IgD-negative memory B cell (primary cell): ENCODE measurements around the gene KRT74. TPM values are rescaled to one million over a fixed set of nuclear protein-coding genes. Genes with fewer than 3 reads are reported as not detected.
A peak's percentile ranks its signal among the peaks of the same experiment; 100 is the strongest.

Source experiments
- H3K27ac Mint-ChIP-seq, 3 donors: one replicate each; pipeline ENCODE4 v1.8.0; 2020 to 2022; ENCODE audit warnings: mild to moderate bottlenecking in 3 of 3, mixed read lengths in 3 of 3, moderate library complexity in 1 of 3
- H3K27me3 Mint-ChIP-seq: one replicate; pipeline ENCODE4 v1.8.0; 2021; ENCODE audit warnings: mixed read lengths
- H3K36me3 Mint-ChIP-seq: one replicate; pipeline ENCODE4 v1.8.0; 2020; ENCODE audit warnings: mild to moderate bottlenecking, mixed read lengths
- H3K4me1 Mint-ChIP-seq, 3 donors: one replicate each; pipeline ENCODE4 v1.8.0; 2020 to 2022; ENCODE audit warnings: mixed read lengths in 3 of 3, mild to moderate bottlenecking in 1 of 3
- H3K4me3 Mint-ChIP-seq, 4 donors: one replicate each; pipeline ENCODE4 v1.8.0; 2020 to 2022; ENCODE audit warnings: mild to moderate bottlenecking in 4 of 4, mixed read lengths in 4 of 4, moderate library complexity in 3 of 4
- H3K9me3 Mint-ChIP-seq, 3 donors: one replicate each; pipeline ENCODE4 v1.8.0; 2020 to 2021; ENCODE audit warnings: mixed read lengths in 3 of 3, mild to moderate bottlenecking in 1 of 3
- polyA plus RNA-seq: library from polyadenylated mRNA; unstranded; fragments of 300-500 nt; fragmentation: Illumina TruSeq; gene quantifications from one replicate; pipeline ENCODE4 v1.2.3, GENCODE V29; 2021

KRT74 gene
- polyA plus RNA-seq, 1 donor from 2014 or later, result not detected

GRCh38 chr12:52570511-52570910 is 3.1 kb downstream of the KRT74 start:
- peaks cover 18% of the 10 kb centered on the region for H3K27me3 Mint-ChIP-seq
- H3K4me3 Mint-ChIP-seq, result no peak overlapping the region
- no peak overlapping the region for H3K27ac Mint-ChIP-seq
- H3K36me3 Mint-ChIP-seq, result no peaks in the 10 kb centered on the region
- no peaks in the 10 kb centered on the region for H3K9me3 Mint-ChIP-seq
- H3K4me1 Mint-ChIP-seq, result peaks cover 0 to 3% (median 1%) of the 10 kb centered on the region in 3 donors

GRCh38 chr12:52568111-52568510 is 5.5 kb downstream of the KRT74 start:
- Mint-ChIP-seq H3K27ac (no peak overlapping the region), H3K4me1 (peaks cover 0 to 3% (median 0%) of the 10 kb centered on the region in 3 donors), H3K4me3 (no peak overlapping the region), H3K36me3 (no peaks in the 10 kb centered on the region), H3K27me3 (peaks cover 25% of the 10 kb centered on the region), H3K9me3 (no peaks in the 10 kb centered on the region)

GRCh38 chr12:52566847-52567291 is 6.8 kb downstream of the KRT74 start:
- H3K9me3 Mint-ChIP-seq, result no peaks in the 10 kb centered on the region
- no peaks in the 10 kb centered on the region for H3K36me3 Mint-ChIP-seq
- H3K27me3 Mint-ChIP-seq, result peaks cover 23% of the 10 kb centered on the region
- no peak overlapping the region for H3K4me3 Mint-ChIP-seq
- peak overlapping the region in 1 of 3 donors; percentile 73 for H3K27ac Mint-ChIP-seq
- peaks cover 0 to 3% (median 0%) of the 10 kb centered on the region in 3 donors for H3K4me1 Mint-ChIP-seq

- H3K9me3 Mint-ChIP-seq, result peaks cover 0 to 3% (median 0%) of the 10 kb centered on the region in 3 donors
- H3K27ac Mint-ChIP-seq, result no peak overlapping the region
- H3K4me3 Mint-ChIP-seq, result no peak overlapping the region
- peaks cover 28% of the 10 kb centered on the region for H3K27me3 Mint-ChIP-seq
- no peaks in the 10 kb centered on the region for H3K36me3 Mint-ChIP-seq
- H3K4me1 Mint-ChIP-seq, result peaks cover 0 to 3% (median 0%) of the 10 kb centered on the region in 3 donors
Measured at GRCh38 chr12:52564582-52564981, 9.1 kb downstream of the KRT74 start.

GRCh38 chr12:52561880-52562449 is 11.7 kb downstream of the KRT74 start:
- Mint-ChIP-seq H3K27me3 (peaks cover 24% of the 10 kb centered on the region), H3K27ac (no peak overlapping the region), H3K4me1 (peaks cover 0 to 2% (median 0%) of the 10 kb centered on the region in 3 donors)

GRCh38 chr12:52559979-52560378 is 13.7 kb downstream of the KRT74 start:
- no peaks in the 10 kb centered on the region for H3K4me1 Mint-ChIP-seq
- H3K36me3 Mint-ChIP-seq, result no peaks in the 10 kb centered on the region
- H3K27ac Mint-ChIP-seq, result no peak overlapping the region
- peaks cover 0 to 3% (median 0%) of the 10 kb centered on the region in 3 donors for H3K9me3 Mint-ChIP-seq
- no peak overlapping the region for H3K4me3 Mint-ChIP-seq
- H3K27me3 Mint-ChIP-seq, result peaks cover 20% of the 10 kb centered on the region

More at GRCh38 chr12:52561880-52562449, 11.7 kb downstream of the KRT74 start:
- peaks cover 0 to 3% (median 0%) of the 10 kb centered on the region in 3 donors for H3K9me3 Mint-ChIP-seq
- no peaks in the 10 kb centered on the region for H3K36me3 Mint-ChIP-seq
- H3K4me3 Mint-ChIP-seq, result no peak overlapping the region

- no peaks in the 10 kb centered on the region for H3K36me3 Mint-ChIP-seq
- H3K4me3 Mint-ChIP-seq, result peak overlapping the region in 1 of 4 donors; percentile 41
- H3K27ac Mint-ChIP-seq, result no peak overlapping the region
- H3K9me3 Mint-ChIP-seq, result peaks cover 0 to 3% (median 0%) of the 10 kb centered on the region in 3 donors
- peaks cover 21% of the 10 kb centered on the region for H3K27me3 Mint-ChIP-seq
- no peaks in the 10 kb centered on the region for H3K4me1 Mint-ChIP-seq
Measured at GRCh38 chr12:52558781-52559445, 14.7 kb downstream of the KRT74 start.

GRCh38 chr12:52557476-52557875 is 16.2 kb downstream of the KRT74 start:
- Mint-ChIP-seq H3K27me3 (peaks cover 20% of the 10 kb centered on the region), H3K4me1 (no peaks in the 10 kb centered on the region), H3K27ac (no peak overlapping the region), H3K4me3 (no peak overlapping the region), H3K36me3 (no peaks in the 10 kb centered on the region), H3K9me3 (peaks cover 0 to 3% (median 0%) of the 10 kb centered on the region in 3 donors)

GRCh38 chr12:52555577-52555976 is 18.1 kb downstream of the KRT74 start:
- Mint-ChIP-seq H3K27ac (peak overlapping the region in 1 of 3 donors; percentile 65), H3K9me3 (peaks cover 0 to 3% (median 0%) of the 10 kb centered on the region in 3 donors), H3K4me1 (no peaks in the 10 kb centered on the region), H3K4me3 (no peak overlapping the region), H3K36me3 (no peaks in the 10 kb centered on the region), H3K27me3 (peaks cover 15% of the 10 kb centered on the region)

- Mint-ChIP-seq H3K9me3 (peaks cover 0 to 2% (median 0%) of the 10 kb centered on the region in 3 donors), H3K4me1 (no peaks in the 10 kb centered on the region), H3K27ac (peak within 1 kb of the TSS in 1 of 3 donors; percentile 76), H3K27me3 (peaks cover 13% of the 10 kb centered on the region), H3K4me3 (no peak within 1 kb of the TSS), H3K36me3 (no peaks in the 10 kb centered on the region)
Measured at GRCh38 chr12:52552681-52553195, 20.9 kb downstream of the KRT74 start, which contains the start of gene KRT71. TSS of gene KRT71 (minus strand) at chr12:52553145. CDS start at chr12:52553077, 68 bp downstream.

- no peaks in the 10 kb centered on the region for H3K36me3 Mint-ChIP-seq
- peaks cover 13% of the 10 kb centered on the region for H3K27me3 Mint-ChIP-seq
- no peak overlapping the region for H3K4me3 Mint-ChIP-seq
- H3K4me1 Mint-ChIP-seq, result peaks cover 0 to 2% (median 0%) of the 10 kb centered on the region in 3 donors
- H3K9me3 Mint-ChIP-seq, result peaks cover 0 to 2% (median 0%) of the 10 kb centered on the region in 3 donors
- no peak overlapping the region for H3K27ac Mint-ChIP-seq
Measured at GRCh38 chr12:52552055-52552454, 21.6 kb downstream of the KRT74 start.

GRCh38 chr12:52551216-52551865 is 22.3 kb downstream of the KRT74 start:
- Mint-ChIP-seq H3K9me3 (peaks cover 0 to 2% (median 0%) of the 10 kb centered on the region in 3 donors), H3K27ac (no peak overlapping the region), H3K36me3 (no peaks in the 10 kb centered on the region)

GRCh38 chr12:52546126-52546525 is 27.5 kb downstream of the KRT74 start:
- Mint-ChIP-seq H3K9me3 (peaks cover 0 to 3% (median 0%) of the 10 kb centered on the region in 3 donors), H3K27me3 (peaks cover 5% of the 10 kb centered on the region)

More at GRCh38 chr12:52551216-52551865, 22.3 kb downstream of the KRT74 start:
- Mint-ChIP-seq H3K27me3 (peaks cover 12% of the 10 kb centered on the region), H3K4me1 (peaks cover 0 to 2% (median 0%) of the 10 kb centered on the region in 3 donors), H3K4me3 (no peak overlapping the region)

GRCh38 chr12:52543985-52544883 is 29.4 kb downstream of the KRT74 start:
- no peaks in the 10 kb centered on the region for H3K36me3 Mint-ChIP-seq
- peaks cover 0 to 2% (median 0%) of the 10 kb centered on the region in 3 donors for H3K4me1 Mint-ChIP-seq
- H3K4me3 Mint-ChIP-seq, result no peak overlapping the region
- peaks cover 7% of the 10 kb centered on the region for H3K27me3 Mint-ChIP-seq
- H3K9me3 Mint-ChIP-seq, result peaks cover 0 to 1% (median 0%) of the 10 kb centered on the region in 3 donors
- no peak overlapping the region for H3K27ac Mint-ChIP-seq

More at GRCh38 chr12:52546126-52546525, 27.5 kb downstream of the KRT74 start:
- H3K36me3 Mint-ChIP-seq, result no peaks in the 10 kb centered on the region
- H3K4me1 Mint-ChIP-seq, result peaks cover 0 to 2% (median 0%) of the 10 kb centered on the region in 3 donors
- H3K27ac Mint-ChIP-seq, result no peak overlapping the region
- no peak overlapping the region for H3K4me3 Mint-ChIP-seq
